PC-9 (cell line): ENCODE measurements around the gene CXCL3.

Experiments
- EZH2 ChIP-seq: fragments of 200-600 bp; sonication (generic); IDR thresholded peaks from 2 replicates; pipeline ENCODE4 v1.8.0; 2017; ENCODE audit warnings: antibody characterized with exemption, low read depth
- TF ChIP-seq, protein P1 (sequence below): fragments of 200-600 bp; sonication (generic); conservative IDR thresholded peaks from 2 replicates; pipeline ENCODE4 v1.6.1; 2017; ENCODE audit warnings: mixed run types, antibody characterized with exemption, mild to moderate bottlenecking, moderate library complexity

GRCh38 chr4:73989928-73990327 is 48.6 kb downstream of the CXCL3 start:
- TF ChIP-seq, protein P1, sequence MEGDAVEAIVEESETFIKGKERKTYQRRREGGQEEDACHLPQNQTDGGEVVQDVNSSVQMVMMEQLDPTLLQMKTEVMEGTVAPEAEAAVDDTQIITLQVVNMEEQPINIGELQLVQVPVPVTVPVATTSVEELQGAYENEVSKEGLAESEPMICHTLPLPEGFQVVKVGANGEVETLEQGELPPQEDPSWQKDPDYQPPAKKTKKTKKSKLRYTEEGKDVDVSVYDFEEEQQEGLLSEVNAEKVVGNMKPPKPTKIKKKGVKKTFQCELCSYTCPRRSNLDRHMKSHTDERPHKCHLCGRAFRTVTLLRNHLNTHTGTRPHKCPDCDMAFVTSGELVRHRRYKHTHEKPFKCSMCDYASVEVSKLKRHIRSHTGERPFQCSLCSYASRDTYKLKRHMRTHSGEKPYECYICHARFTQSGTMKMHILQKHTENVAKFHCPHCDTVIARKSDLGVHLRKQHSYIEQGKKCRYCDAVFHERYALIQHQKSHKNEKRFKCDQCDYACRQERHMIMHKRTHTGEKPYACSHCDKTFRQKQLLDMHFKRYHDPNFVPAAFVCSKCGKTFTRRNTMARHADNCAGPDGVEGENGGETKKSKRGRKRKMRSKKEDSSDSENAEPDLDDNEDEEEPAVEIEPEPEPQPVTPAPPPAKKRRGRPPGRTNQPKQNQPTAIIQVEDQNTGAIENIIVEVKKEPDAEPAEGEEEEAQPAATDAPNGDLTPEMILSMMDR = no peak
- no peak for TF ChIP-seq EZH2
